Activated CD8-positive, alpha-beta memory T cell treated with anti-CD3 and anti-CD28 coated beads, Interleukin-2, amount 50 U/mL, for 24 hours (primary cell): ENCODE measurements around the gene GABRR3.

Experiments
- DNase-seq: peaks from one replicate; pipeline ENCODE4 v3.0.0-alpha.2; 2020; ENCODE audit errors: extremely low read depth

GABRR3 gene

DNA sequence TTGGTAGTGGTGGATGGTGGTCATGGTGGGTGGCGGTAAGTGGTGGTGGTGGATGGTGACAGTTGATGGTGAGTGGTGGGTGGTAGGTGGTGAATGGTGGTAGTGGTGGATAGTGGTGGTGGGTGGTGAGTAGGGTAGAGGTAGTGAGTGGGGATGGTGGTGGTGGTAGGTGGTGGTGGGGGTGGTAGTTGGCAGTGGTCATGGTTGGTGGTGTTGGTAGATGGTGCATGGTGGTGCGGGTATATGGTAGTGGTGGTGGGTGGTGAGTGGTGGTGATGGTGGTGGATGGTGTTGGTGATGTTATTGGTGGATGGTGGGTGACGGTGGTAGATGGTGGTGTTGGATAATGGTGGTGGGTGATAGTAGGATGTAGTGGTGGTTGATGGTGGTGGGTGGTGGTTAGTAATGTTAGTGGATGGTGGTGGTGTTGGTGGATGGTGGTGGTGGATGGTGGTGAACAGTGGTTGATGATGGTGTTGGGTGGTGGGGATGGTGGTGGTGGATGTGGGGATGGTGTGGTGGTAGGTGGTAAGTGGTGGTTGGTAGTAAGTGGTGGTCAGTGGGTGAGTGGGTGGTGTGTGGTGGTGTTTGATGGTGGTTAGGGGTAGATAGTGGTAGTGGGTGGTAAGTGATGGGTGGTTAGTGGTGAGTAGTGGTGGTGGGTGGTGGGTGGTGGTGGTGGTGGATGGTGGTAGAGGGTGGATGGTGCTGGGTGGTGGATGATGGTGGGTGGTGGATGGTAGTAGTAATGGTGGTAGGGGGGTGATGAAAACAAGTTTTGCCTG is 46.1 kb downstream of the GABRR3 start:
- DNase-seq, result no peak

- DNase-seq, result no peak
Measured at GRCh38 chr3:97987306-97987705, 47.8 kb downstream of the GABRR3 start.

DNA sequence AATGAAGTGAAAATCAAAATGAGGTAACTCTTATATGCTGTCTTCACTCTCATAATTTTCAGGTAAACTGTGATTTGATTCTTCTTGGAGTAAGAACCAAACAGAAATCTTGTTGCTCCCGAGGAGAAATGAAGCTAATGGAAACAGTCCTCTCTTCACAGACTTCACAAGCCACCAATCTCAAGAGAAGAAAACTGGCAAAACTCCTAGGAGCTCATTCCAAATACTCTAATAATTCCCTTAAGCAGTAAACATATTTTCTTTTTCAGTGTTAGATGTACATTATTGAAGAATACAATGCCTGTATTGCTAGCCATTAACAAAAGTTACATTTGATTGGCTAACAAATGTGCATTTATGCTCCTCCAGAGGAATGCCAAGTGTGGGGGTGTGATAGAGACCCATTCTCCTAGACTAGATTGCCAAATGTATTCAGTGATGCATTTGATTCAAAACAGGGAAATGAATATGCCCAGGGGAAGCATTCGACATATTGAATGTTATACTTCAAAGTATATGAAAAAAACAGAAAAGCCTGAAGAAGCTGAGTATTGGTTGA is 51.1 kb downstream of the GABRR3 start:
- DNase-seq, result no peak

GRCh38 chr3:97981886-97982285 is 53.2 kb downstream of the GABRR3 start:
- no peak for DNase-seq

- no peak for DNase-seq
Measured at GRCh38 chr3:97979610-97980009, 55.5 kb downstream of the GABRR3 start.

DNA sequence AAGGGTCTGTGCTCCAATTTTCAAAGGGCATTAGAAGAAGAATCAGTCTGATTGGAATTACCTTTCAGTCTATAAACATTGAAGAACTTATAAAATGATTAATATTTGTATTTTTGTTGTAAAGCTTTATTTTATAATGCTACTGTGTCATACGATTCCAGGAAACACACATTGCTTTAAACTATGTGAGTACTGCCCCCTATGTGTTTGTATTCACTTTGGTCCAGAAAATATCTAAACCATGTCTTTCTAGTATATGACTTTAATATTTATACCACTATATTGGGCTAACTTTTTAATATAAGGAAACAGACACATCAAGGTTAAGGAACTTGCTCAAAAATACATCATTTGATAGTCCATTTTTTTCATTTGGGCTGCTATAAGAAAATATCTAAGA is 59.6 kb downstream of the GABRR3 start:
- DNase-seq, result no peak

DNA sequence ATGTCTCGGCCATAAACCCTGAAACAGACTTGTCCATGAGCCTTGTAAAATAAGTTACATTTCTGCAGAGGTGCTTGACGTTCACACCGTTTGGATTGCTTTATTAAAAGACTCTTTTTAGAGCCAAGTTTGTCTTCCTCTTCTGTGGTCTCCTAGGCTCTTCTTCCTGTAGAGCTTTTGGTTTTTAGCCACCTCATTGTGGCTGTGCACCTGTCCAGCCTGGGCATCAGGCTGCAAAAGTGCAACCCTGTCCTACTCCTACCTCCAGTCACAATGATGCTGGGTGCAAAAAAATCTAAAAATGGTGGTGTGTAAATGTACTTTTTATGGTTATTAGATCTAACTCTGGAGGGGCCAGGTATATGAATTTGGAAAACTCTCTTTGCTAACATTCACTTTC is 60.1 kb downstream of the GABRR3 start:
- no peak for DNase-seq

- no peak for DNase-seq
Measured at GRCh38 chr3:97972976-97973375, 62.1 kb downstream of the GABRR3 start.

DNA sequence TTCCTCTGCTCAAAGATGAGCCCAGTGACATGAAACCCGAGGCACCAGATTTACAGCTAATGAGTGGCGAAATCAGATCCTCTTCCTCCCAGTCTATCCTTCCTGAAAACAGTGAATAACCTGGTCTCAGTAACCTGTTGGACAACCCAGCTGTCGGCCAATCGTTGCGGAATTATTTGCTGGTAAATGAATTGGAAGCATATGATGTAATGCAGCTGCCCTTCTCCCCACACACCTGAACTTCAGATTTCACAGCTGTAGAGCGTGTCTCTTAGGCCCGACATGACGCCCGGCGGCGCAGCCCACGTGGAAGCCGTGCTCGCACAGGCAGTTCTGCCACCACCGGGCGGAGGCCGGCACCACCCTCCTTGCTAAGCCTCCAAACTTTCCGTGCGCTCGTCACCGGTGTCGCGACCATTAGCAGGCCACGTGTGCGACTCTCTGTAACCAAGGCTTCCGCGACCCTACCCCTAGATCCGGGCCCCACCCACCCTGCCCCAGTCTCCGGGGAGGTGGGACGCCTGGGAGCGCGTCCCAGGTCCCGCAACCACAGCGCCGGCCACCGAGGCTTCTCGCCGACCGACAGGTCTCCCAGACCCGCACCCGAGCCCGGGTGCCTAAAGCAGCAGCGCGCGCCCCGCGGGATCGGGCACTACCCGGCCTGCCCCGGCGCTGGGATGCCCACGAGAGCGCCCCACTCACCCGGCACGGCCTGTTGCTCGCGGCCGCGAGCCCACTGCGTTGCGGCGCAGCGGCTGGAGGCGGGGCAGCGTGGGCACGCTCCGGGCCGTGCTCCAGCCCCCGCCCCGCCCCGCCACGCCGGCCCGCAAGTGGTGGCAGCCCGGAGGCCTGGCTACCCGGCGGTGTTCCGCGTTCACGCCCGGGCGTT is 63.2 kb downstream of the GABRR3 start, which contains the start of gene RIOX2:
Gene RIOX2, minus strand, starts transcription at position 753 of the 889 bp plus-strand sequence. CDS start 4,838 bp downstream, outside the sequence.
- peak; percentile 21 for DNase-seq

DNA sequence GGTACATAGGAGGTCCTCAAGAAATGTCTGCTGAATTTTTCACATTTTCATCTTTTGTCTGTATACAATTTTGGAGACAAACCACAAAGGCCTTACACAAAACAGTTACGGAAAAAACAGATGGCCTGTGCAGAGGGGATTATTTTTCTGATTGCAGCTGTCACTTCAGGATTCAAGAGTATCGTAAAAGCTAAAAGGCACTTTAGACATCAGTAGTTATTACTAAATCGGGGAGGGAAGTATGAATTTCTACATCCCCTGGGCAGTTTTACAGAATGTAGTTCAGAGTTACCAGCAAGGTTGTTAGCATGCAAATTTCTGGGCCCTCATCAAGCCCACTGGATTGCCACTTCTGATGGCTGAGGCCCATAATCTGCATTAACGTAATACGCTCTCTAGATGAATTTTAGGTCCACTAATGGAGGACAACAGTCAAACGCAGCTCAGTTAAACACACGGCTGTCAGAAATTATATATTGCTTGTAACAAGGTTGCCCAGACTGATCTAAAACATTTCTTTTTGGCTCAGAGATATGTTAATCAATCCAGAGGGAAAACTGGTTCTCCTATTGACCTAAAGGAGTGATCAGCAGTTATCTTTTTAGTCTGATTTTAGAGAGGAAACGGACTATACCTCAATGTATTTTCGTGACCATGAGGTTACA is 64.0 kb downstream of the GABRR3 start:
- DNase-seq, result no peak

DNA sequence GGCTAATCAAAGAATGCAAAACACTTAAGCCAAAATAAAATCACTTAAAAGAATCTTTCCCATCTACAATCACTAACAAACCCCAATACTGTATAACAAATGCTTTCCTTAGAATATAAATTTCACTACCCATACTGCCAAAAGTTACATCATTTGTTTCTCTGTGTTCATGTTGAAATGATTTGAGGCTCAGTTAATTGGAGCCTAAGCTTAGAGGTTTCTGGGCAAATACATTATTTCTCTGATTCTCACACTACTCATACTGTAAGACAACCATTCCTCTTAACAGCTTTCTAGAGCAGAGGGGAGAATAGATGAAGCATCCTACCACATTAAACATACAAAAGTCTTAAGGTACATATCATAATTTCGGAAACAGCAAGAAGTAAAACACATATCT is 65.0 kb downstream of the GABRR3 start:
- no peak for DNase-seq

DNA sequence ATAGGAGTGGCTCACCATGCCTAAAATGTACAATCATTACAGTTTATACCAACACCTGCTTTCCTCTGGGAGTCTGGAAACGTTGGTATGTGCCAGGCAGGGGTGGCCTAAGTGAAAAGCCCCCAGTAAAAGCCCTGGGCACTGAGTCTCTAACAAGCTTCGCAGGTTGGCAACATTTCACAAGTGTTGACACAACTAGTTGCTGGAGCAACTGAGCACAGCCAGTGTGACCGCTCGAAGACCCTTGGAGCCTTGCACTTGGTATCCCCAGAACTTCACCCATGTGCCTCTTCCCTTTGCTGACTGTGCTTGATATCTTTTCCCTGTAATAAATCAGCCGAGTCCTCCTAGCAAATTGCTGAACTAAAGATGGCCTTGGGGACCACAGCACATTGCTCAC is 65.6 kb downstream of the GABRR3 start:
- no peak for DNase-seq

- no peak for DNase-seq
Measured at GRCh38 chr3:97968376-97968775, 66.7 kb downstream of the GABRR3 start.

GRCh38 chr3:97967966-97968365 is 67.1 kb downstream of the GABRR3 start:
- DNase-seq, result no peak

DNA sequence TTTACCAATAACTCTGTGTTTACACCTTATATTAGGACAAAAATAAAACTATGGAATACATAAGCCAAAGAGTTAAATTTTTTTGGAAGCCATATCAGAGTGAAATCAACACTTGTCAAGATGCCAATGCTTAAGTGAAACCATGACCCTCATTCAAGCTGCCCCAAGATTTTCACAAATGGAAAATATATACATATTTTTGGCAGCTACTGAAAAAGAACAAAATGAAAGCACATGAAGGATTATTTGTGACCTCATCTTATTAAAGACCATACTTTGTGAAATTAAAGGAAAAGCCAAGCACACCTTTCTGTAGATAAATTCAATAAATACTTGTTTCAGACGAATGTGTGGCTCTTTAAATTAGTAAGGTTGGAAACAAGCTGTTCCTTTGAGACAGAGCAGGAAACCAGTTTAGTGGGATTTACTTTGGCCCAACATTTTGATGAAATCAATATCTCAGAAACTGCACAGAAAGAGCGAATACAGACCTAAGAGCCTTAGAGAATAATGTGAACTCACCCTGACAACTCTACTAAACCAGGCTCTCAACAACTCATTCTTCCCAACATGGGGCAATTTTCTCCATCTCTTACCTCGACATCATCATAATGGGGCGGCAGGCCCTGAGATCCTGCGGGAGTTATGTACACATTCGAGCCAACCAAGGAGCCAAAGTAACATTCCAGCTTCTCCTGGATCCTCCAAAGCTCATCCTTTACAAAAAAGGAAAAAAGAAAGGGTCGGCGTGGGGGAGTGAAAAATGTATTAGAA is 73.9 kb downstream of the GABRR3 start:
- no peak for DNase-seq

DNA sequence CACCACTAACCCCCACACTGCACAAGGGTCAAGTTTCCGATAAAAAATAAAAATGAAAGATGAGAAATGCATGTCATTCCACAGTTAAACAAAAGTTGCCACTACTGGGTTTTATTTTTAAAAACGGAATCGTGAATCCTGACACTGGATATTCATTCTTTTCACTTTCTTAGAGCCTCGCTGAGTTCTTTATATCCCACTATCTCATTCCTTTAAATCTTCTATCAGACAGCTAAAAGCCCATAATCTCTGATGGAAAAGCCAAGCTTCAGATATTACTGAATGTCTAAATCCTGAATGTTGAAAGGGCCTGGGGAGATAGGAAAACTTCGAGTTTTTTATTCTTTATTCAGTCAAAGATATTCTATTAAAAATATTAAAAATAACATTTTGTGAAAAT is 74.6 kb downstream of the GABRR3 start:
- no peak for DNase-seq

DNA sequence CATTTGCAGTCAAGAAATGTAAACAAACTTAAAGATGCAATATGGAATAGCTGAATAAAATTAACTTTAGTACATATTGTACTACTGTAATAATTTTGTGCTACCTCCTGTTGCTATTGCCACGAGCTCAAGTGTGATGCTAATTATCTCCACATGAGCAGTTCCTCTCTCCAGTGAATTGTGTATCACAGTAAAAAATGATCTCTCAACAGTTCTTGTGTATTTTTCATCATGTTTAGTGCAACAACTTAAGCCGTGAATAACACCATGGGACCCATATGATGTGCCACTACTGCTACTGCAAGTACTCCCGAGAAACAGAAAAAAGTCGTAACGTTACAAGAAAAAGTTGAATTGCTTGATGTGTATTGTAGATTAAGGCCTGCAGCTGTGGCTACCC is 75.2 kb downstream of the GABRR3 start:
- DNase-seq, result no peak

GRCh38 chr3:97958796-97959195 is 76.3 kb downstream of the GABRR3 start:
- DNase-seq, result no peak

- DNase-seq, result no peak
Measured at GRCh38 chr3:97958396-97958795, 76.7 kb downstream of the GABRR3 start.

DNA sequence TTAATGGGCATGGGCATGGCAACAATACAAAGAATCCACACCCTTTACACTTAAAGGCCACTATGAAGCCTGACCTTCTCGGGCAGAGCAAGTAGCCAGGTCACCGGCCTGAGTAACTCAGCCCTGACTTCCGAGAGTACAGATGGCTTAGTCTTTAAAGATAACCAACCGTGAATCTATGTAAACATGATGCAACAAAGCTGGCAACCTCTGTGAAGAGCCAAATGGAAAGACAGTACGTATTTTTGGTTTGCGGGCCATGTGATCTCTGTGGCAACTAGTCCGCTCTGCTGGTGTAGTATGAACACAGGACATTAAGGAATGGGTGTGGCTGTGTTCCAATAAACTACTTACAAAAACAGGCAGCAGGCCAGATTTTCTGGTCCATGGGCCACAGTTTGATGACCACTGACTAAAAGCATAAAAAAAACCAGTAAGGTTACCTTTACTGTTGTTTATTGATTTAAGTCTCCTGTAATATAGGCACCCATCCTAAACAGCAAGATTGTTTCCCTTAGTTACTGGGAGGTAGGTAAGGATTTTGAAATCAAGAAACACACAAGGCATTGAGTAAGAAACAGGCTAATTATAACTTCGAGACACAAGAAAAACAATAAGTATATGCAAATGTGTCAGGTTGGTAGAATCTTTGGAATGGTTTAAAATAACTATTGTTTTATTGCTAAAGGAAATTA is 77.4 kb downstream of the GABRR3 start:
- no peak for DNase-seq

DNA sequence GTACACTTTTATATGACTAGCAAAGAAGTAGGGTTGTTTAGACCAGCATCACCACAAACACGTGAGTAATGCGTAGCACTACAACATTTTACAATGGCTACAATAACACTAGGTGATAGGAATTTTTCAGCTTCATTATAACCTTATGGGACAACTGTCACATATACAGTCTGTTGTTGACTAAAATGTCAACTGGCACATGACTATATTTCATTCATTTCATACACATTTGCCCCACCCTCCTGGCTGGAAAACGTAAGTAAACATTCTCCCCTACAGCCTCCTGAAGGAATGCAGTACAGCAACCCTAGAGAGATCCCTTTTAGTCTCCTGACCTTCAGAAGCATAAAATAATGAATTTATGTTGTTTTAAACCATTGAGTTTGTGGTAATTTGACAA is 79.1 kb downstream of the GABRR3 start:
- no peak for DNase-seq
